Measurements from ENCODE around the gene ADGRL3. TPM values are rescaled to one million over a fixed set of nuclear protein-coding genes. Genes with fewer than 3 reads are reported as not detected.

ADGRL3 gene
- total RNA-seq, 1 donor from 2014 or later, result 31.3 TPM

DNA sequence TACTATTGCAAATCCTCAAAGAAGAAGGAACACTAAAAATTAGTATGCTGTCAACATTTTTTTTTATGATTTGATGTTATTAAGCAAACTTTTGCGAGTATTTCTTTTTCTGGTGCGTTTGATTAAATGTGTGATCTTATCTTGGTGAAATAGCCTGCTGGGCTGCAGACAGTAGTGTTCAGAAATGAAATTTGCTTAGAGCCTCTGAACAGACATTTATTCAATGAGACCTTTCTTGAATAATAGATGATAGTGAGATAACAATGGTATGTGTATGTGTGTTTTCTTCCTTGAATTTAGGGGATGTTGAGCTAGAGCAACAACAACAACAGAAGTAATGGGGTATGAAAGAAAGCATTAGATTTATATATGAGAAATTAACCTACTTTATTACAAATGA lies 12.7 kb downstream of the ADGRL3 start:
- no peaks in the 10 kb centered on the region for H3K79me2 ChIP-seq (ENCODE audit: insufficient read depth, low read length)
- H3K27me3 Mint-ChIP-seq (ENCODE audit: low read depth, unreplicated experiment), result no peaks in the 10 kb centered on the region

DNA sequence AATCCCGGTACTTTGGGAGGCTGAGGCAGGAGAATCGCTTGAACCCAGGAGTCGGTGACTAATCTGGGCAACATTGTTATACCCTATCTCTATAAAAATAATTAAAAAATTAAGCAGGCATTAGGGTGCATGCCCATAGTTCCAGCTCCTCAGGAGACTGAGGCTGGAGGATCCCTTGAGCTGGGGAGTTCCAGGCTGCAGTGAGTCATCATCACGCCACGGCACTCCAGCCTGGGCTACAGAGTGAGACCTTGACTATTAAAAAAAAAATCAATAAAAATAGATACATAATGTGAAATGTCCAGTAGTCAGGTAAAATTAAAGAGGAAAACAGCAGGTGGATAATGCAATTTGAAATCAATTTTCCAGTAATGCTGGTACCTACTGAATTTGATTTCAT lies 14.6 kb downstream of the ADGRL3 start:
- Histone ChIP-seq H3K27ac (ENCODE audit: low read depth, low read length) (no peak overlapping the region), H3K9me3 (ENCODE audit: insufficient read depth, low read depth, low read length) (no peaks in the 10 kb centered on the region), H3K4me1 (ENCODE audit: insufficient read depth, low read length) (no peaks in the 10 kb centered on the region), H3K4me3 (ENCODE audit: insufficient read depth, low read depth, low read length) (no peak overlapping the region), H3K79me2 (ENCODE audit: insufficient read depth, low read length) (no peaks in the 10 kb centered on the region), H3K27me3 (ENCODE audit: insufficient read depth, low read length) (no peaks in the 10 kb centered on the region), H3K36me3 (ENCODE audit: insufficient read depth, low read length) (no peaks in the 10 kb centered on the region), H2AFZ (ENCODE audit: low read depth, low read length) (no peak overlapping the region), H3K4me2 (ENCODE audit: low read length) (no peak overlapping the region), H3K9ac (ENCODE audit: low read length) (no peak overlapping the region), H4K20me1 (ENCODE audit: insufficient read depth, low read length) (no peaks in the 10 kb centered on the region)
- Mint-ChIP-seq H3K27me3 (ENCODE audit: low read depth, unreplicated experiment) (no peaks in the 10 kb centered on the region), H3K4me1 (ENCODE audit: low read depth, unreplicated experiment) (peaks cover 17% of the 10 kb centered on the region), H3K9me3 (ENCODE audit: unreplicated experiment) (no peaks in the 10 kb centered on the region), H3K36me3 (ENCODE audit: low read depth, unreplicated experiment) (no peaks in the 10 kb centered on the region), H3K4me3 (ENCODE audit: unreplicated experiment) (no peak overlapping the region), H3K27ac (ENCODE audit: unreplicated experiment) (no peak overlapping the region)
- TF ChIP-seq, protein P1, sequence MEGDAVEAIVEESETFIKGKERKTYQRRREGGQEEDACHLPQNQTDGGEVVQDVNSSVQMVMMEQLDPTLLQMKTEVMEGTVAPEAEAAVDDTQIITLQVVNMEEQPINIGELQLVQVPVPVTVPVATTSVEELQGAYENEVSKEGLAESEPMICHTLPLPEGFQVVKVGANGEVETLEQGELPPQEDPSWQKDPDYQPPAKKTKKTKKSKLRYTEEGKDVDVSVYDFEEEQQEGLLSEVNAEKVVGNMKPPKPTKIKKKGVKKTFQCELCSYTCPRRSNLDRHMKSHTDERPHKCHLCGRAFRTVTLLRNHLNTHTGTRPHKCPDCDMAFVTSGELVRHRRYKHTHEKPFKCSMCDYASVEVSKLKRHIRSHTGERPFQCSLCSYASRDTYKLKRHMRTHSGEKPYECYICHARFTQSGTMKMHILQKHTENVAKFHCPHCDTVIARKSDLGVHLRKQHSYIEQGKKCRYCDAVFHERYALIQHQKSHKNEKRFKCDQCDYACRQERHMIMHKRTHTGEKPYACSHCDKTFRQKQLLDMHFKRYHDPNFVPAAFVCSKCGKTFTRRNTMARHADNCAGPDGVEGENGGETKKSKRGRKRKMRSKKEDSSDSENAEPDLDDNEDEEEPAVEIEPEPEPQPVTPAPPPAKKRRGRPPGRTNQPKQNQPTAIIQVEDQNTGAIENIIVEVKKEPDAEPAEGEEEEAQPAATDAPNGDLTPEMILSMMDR (IDR thresholded peaks at IDR 0.05; ENCODE audit: insufficient read depth, low read depth, low read length), result no peak
- no peak for TF ChIP-seq EZH2 (IDR thresholded peaks at IDR 0.05; ENCODE audit: insufficient read depth, low read length)
- FAIRE-seq, result no peak
- no peak for DNase-seq (ENCODE audit: low read depth)

More for the DNA sequence above, 12.7 kb downstream of the ADGRL3 start:
- Histone ChIP-seq H3K9me3 (ENCODE audit: insufficient read depth, low read depth, low read length) (no peaks in the 10 kb centered on the region), H3K9ac (ENCODE audit: low read length) (no peak overlapping the region), H3K4me3 (ENCODE audit: insufficient read depth, low read depth, low read length) (no peak overlapping the region), H3K27me3 (ENCODE audit: insufficient read depth, low read length) (no peaks in the 10 kb centered on the region), H3K27ac (ENCODE audit: low read depth, low read length) (no peak overlapping the region), H3K4me2 (ENCODE audit: low read length) (no peak overlapping the region), H2AFZ (ENCODE audit: low read depth, low read length) (no peak overlapping the region), H3K36me3 (ENCODE audit: insufficient read depth, low read length) (no peaks in the 10 kb centered on the region), H4K20me1 (ENCODE audit: insufficient read depth, low read length) (no peaks in the 10 kb centered on the region), H3K4me1 (ENCODE audit: insufficient read depth, low read length) (no peaks in the 10 kb centered on the region)
- Mint-ChIP-seq H3K9me3 (ENCODE audit: unreplicated experiment) (no peaks in the 10 kb centered on the region), H3K27ac (ENCODE audit: unreplicated experiment) (no peak overlapping the region), H3K4me1 (ENCODE audit: low read depth, unreplicated experiment) (peaks cover 20% of the 10 kb centered on the region), H3K36me3 (ENCODE audit: low read depth, unreplicated experiment) (no peaks in the 10 kb centered on the region), H3K4me3 (ENCODE audit: unreplicated experiment) (no peak overlapping the region)
- DNase-seq (ENCODE audit: low read depth) (no peak), FAIRE-seq (no peak)
- TF ChIP-seq, protein P1 (IDR thresholded peaks at IDR 0.05; ENCODE audit: insufficient read depth, low read depth, low read length), result no peak
- TF ChIP-seq EZH2 (IDR thresholded peaks at IDR 0.05; ENCODE audit: insufficient read depth, low read length), result no peak

DNA sequence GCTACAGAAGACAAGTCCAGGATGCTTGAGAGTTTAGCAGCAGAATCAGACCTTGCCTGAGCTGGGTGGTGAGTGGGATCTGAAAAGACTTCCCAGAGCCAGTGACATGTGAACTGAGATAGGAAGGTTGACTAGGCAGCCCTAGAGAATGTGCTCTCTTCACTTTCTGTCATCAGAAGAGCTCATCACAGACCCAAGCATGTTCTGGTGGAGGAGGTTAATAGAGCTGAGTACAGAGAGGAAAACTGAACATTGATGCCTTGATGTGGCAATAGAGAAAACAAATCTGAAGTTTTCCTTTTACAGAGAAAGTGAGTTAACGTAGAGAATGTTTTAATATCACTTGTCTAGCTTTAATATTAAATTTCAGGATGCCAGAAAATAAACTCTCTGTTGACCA lies 17.1 kb downstream of the ADGRL3 start:
- no peaks in the 10 kb centered on the region for H3K27me3 Mint-ChIP-seq (ENCODE audit: low read depth, unreplicated experiment)
- TF ChIP-seq, protein P1 (IDR thresholded peaks at IDR 0.05; ENCODE audit: insufficient read depth, low read depth, low read length), result no peak
- TF ChIP-seq EZH2 (IDR thresholded peaks at IDR 0.05; ENCODE audit: insufficient read depth, low read length), result no peak
- Histone ChIP-seq H3K9ac (ENCODE audit: low read length) (no peak overlapping the region), H3K27ac (ENCODE audit: low read depth, low read length) (no peak overlapping the region), H2AFZ (ENCODE audit: low read depth, low read length) (no peak overlapping the region), H3K79me2 (ENCODE audit: insufficient read depth, low read length) (no peaks in the 10 kb centered on the region), H3K4me1 (ENCODE audit: insufficient read depth, low read length) (no peaks in the 10 kb centered on the region), H3K4me2 (ENCODE audit: low read length) (no peak overlapping the region), H3K27me3 (ENCODE audit: insufficient read depth, low read length) (no peaks in the 10 kb centered on the region), H3K36me3 (ENCODE audit: insufficient read depth, low read length) (no peaks in the 10 kb centered on the region), H3K9me3 (ENCODE audit: insufficient read depth, low read depth, low read length) (no peaks in the 10 kb centered on the region), H4K20me1 (ENCODE audit: insufficient read depth, low read length) (no peaks in the 10 kb centered on the region), H3K4me3 (ENCODE audit: insufficient read depth, low read depth, low read length) (no peak overlapping the region)
- H3K36me3 Mint-ChIP-seq (ENCODE audit: low read depth, unreplicated experiment), result no peaks in the 10 kb centered on the region
- H3K9me3 Mint-ChIP-seq (ENCODE audit: unreplicated experiment), result no peaks in the 10 kb centered on the region
- DNase-seq (ENCODE audit: low read depth) (no peak), FAIRE-seq (no peak)
- no peak overlapping the region for H3K4me3 Mint-ChIP-seq (ENCODE audit: unreplicated experiment)
- peaks cover 2% of the 10 kb centered on the region for H3K4me1 Mint-ChIP-seq (ENCODE audit: low read depth, unreplicated experiment)
- H3K27ac Mint-ChIP-seq (ENCODE audit: unreplicated experiment), result no peak overlapping the region
